LNCaP clone FGC (cell line): ENCODE data around the gene ZEB2.

Experiments used
- DNase-seq: peaks from one replicate; pipeline ENCODE4 v3.0.0-alpha.2; 2011; ENCODE audit warnings: low read depth
- H3K4me3 ChIP-seq: 2 replicates; pipeline ENCODE4 v1.5.1; 2011; ENCODE audit warnings: mild to moderate bottlenecking, low read depth, low read length, control low read depth
- CTCF ChIP-seq: IDR thresholded peaks from 2 replicates; pipeline ENCODE4 v1.5.1; 2012; ENCODE audit warnings: mild to moderate bottlenecking; ENCODE audit not compliant: control insufficient read depth, insufficient read depth; ENCODE audit errors: extremely low read depth

ZEB2 gene

GRCh38 chr2:144523596-144524117 is 3.7 kb upstream of the ZEB2 start:
- TF ChIP-seq CTCF: no peak
- DNase-seq: no peak
- H3K4me3 ChIP-seq: no peak overlapping the region

GRCh38 chr2:144522897-144523595 is 3.1 kb upstream of the ZEB2 start:
- no peak for TF ChIP-seq CTCF
- H3K4me3 ChIP-seq: no peak overlapping the region
- DNase-seq: no peak

- H3K4me3 ChIP-seq: no peak overlapping the region
- no peak for TF ChIP-seq CTCF
- DNase-seq: no peak
These were observed 2.4 kb upstream of the ZEB2 start for GRCh38 chr2:144522176-144522896.

GRCh38 chr2:144521686-144522085 is 1.8 kb upstream of the ZEB2 start:
- TF ChIP-seq CTCF: no peak
- no peak overlapping the region for H3K4me3 ChIP-seq
- DNase-seq: no peak

- DNase-seq: no peak
- no peak for TF ChIP-seq CTCF
- no peak overlapping the region for H3K4me3 ChIP-seq
These were observed 1.0 kb upstream of the ZEB2 start for GRCh38 chr2:144520756-144521487.

- no peak for DNase-seq
- H3K4me3 ChIP-seq: no peak overlapping the region
These were observed 354 bp downstream of the ZEB2 start for GRCh38 chr2:144519597-144519933.

More at GRCh38 chr2:144519597-144519933, 354 bp downstream of the ZEB2 start:
- TF ChIP-seq CTCF: no peak
